AG04449 (cell line): Measurements from ENCODE around the gene TBC1D32.
"Not testable (repeated sequence)": the region's sequence is repeated elsewhere in the genome, so short reads cannot be mapped to it uniquely, and the experiment has no call there.

Experiments
- CTCF ChIA-PET: fragments of 350-600 bp; formaldehyde crosslinking; extraction: SDS; loops from one replicate; lab custom pipeline; 2021; ENCODE audit warnings: antibody characterized with exemption; lab: Yijun Ruan, JAX
- POLR2A ChIA-PET: fragments of 400-600, 350-600 bp; formaldehyde crosslinking; extraction: SDS; loops from one replicate; lab custom pipeline; 2020; ENCODE audit warnings: antibody characterized with exemption, inconsistent platforms; lab: Yijun Ruan, JAX
- DNase-seq: peaks from one replicate; pipeline ENCODE4 v3.0.0-alpha.2; 2010; ENCODE audit warnings: low read depth, low spot score
- H3K4me3 ChIP-seq: 2 replicates; pipeline ENCODE4 v1.5.1; 2011; ENCODE audit warnings: low read depth, mild to moderate bottlenecking, control low read depth, low read length
- TF ChIP-seq, protein P1 (sequence below): IDR thresholded peaks from one replicate; pipeline ENCODE4 v1.5.1; 2011; ENCODE audit warnings: mild to moderate bottlenecking, moderate library complexity, low read length, control low read depth, inconsistent platforms; ENCODE audit not compliant: insufficient read depth; ENCODE audit errors: missing control alignments

Gene TBC1D32

DNA sequence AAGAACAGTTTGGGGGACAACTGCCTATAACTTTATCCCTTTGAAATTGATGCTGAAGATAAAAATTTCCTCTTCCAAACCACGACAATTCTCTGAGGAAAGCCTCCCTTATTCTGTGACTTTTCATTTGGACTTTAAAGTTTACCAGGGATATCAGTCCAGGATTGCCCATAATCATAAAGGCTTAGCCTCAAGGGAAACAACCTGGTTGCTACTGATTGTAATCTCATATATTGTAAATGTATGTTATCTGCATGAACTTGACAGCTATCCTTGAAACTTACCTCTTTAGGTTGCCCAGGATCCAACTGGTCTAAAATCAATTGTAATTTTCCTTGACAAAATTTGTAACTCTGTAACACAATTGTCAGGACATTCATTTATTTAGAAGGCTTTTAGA is 23.8 kb downstream of the TBC1D32 start:
- no peak for DNase-seq
- CTCF ChIA-PET: no interaction called here
- TF ChIP-seq, protein P1, sequence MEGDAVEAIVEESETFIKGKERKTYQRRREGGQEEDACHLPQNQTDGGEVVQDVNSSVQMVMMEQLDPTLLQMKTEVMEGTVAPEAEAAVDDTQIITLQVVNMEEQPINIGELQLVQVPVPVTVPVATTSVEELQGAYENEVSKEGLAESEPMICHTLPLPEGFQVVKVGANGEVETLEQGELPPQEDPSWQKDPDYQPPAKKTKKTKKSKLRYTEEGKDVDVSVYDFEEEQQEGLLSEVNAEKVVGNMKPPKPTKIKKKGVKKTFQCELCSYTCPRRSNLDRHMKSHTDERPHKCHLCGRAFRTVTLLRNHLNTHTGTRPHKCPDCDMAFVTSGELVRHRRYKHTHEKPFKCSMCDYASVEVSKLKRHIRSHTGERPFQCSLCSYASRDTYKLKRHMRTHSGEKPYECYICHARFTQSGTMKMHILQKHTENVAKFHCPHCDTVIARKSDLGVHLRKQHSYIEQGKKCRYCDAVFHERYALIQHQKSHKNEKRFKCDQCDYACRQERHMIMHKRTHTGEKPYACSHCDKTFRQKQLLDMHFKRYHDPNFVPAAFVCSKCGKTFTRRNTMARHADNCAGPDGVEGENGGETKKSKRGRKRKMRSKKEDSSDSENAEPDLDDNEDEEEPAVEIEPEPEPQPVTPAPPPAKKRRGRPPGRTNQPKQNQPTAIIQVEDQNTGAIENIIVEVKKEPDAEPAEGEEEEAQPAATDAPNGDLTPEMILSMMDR: no peak
- H3K4me3 ChIP-seq: no peak overlapping the region
- POLR2A ChIA-PET: interaction anchor here (1.9 kb wide), 1 partner anchor 24 kb away, joined by 7 read pairs; the partner anchor contains the start of gene TBC1D32

DNA sequence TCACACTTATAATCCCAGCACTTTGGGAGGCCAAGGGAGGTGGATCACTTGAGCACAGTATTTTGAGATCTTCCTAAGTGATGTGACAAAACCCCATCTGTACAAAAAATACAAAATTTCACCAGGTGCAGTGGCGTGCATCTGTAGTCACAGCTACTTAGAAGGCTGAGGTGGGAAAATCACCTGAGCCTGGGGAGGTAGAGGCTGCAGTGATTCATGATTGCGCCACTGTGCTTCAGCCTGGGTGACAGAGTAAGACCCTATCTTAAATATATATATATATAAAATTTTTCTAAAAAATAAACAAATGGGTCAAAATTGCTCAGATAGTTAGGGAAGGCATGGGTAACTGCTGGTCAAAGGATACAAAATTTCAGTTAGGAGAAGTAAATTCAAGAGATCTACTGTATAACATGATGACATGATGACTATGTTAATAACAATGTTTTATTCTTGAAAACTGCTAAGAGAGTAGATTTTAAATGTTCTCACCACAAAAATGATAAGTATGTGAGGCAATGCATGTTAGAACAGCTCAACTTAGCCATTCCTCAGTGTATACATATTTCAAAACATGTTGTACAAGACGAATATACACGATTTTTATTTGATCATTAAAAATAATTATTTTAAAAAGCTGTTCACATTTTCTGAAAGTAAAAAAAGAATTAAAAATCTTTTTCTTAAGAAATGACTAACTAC is 24.4 kb downstream of the TBC1D32 start:
- TF ChIP-seq, protein P1: no peak
- POLR2A ChIA-PET: interaction anchor here (1.9 kb wide), 1 partner anchor 25 kb away, joined by 7 read pairs; the partner anchor contains the start of gene TBC1D32
- CTCF ChIA-PET: no interaction called here

DNA sequence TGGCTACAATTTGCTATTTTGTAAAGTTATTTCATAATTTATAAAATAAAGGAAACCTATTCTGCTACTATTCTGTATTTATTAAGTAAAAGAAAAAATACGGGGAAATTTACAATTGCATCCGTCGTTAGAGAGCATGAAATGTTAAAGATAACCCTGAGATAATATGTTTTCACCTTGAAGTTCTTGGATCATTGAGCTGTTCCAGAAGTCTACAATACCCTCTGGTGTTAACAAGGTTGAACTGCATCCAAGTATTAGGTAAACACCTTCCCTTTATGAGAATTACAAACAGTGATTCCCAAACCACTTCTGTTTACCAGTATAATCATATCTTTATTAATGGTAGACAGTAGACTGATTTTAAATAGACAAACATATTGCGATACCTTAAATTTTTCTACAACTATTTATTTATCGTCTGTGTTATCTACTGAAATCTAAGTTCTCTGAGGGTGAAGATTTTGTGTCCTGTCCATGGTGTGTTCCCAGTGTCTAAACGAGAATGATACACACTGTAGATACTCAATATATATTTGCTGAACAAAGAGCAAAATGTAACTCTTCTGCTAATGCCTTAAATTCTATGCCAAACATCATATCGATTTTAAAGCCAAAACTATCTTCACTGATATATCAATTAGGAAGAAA is 28.2 kb downstream of the TBC1D32 start:
- no peak overlapping the region for H3K4me3 ChIP-seq
- no peak for DNase-seq
- CTCF ChIA-PET: interaction anchor here (0.7 to 5.8 kb wide), 8 partner anchors 13 to 1564 kb away, joined by 3 to 68 read pairs (median 3); no protein-coding TSS in a partner anchor
- TF ChIP-seq, protein P1: peak; percentile 49
- POLR2A ChIA-PET: no interaction called here

More for the DNA sequence above, 24.4 kb downstream of the TBC1D32 start:
- peak; percentile 59 for DNase-seq
- no peak overlapping the region for H3K4me3 ChIP-seq

GRCh38 chr6:121302882-121303281 is 31.4 kb downstream of the TBC1D32 start:
- no peak for DNase-seq
- TF ChIP-seq, protein P1: no peak
- POLR2A ChIA-PET: no interaction called here
- H3K4me3 ChIP-seq: no peak overlapping the region
- CTCF ChIA-PET: interaction anchor here (1.5 to 5.8 kb wide), 2 partner anchors 247 to 882 kb away, joined by 4 to 68 read pairs; no protein-coding TSS in a partner anchor

DNA sequence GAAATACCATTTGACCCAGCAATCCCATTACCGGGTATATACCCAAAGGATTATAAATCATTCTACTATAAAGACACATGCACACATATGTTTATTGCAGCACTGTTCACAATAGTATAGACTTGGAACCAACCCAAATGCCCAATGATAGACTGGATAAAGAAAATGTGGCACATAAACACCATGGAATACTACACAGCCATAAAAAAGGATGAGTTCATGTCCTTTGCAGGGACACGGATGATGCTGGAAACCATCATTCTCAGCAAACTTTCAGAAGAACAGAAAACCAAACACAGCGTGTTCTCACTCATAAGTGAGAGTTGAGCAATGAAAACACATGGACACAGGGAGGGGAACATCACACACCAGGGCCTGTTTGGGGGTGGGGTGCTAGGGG is 33.1 kb downstream of the TBC1D32 start:
- CTCF ChIA-PET: interaction anchor here (1.5 kb wide), 1 partner anchor 18 kb away, joined by 4 read pairs; no protein-coding TSS in a partner anchor
- DNase-seq, POLR2A ChIA-PET, H3K4me3 ChIP-seq: not testable (repeated sequence)

DNA sequence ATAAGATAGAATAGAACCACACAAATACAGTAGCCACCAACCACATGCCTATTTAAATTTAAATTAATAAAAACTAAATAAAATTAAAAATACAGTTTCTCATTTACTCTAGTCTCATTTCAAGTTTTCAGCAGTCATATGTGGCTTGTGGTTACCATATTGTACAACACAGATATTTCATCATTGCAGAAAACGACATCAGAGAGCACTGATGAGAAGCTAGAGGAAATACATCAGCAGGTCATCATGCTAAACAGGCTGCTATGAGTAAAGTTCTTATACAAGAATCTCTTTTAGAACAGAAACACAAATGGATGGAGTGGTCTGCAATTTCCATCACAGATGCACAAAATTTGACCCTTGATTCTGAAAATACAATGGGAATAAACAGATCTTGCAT is 36.6 kb downstream of the TBC1D32 start:
- H3K4me3 ChIP-seq: no peak overlapping the region
- DNase-seq: no peak
- ChIA-PET POLR2A (no interaction called here), CTCF (interaction anchor here (0.9 to 1.7 kb wide), 2 partner anchors 14 to 19 kb away, joined by 3 read pairs; no protein-coding TSS in a partner anchor)
- TF ChIP-seq, protein P1: no peak
